ENCODE data around the gene CMPK1. TPM values are rescaled to one million over a fixed set of nuclear protein-coding genes. Genes with fewer than 3 reads are reported as not detected.

Gene CMPK1
- total and polyA plus RNA-seq, 2 of the 8 experiments (the other 6 are each of a cell fraction or from before 2014, with no cell fraction given), result 6.0 to 36.9 TPM

- no peak for TF ChIP-seq EP300 (IDR thresholded peaks at IDR 0.05; ENCODE audit: borderline replicate concordance in 1 of 2, low read depth in 2 of 2, low read length in 2 of 2)
- no peak for TF ChIP-seq BRCA1 (IDR thresholded peaks at IDR 0.05; ENCODE audit: low read depth, low read length)
- no peak for TF ChIP-seq ZNF274 (IDR thresholded peaks at IDR 0.05; ENCODE audit: borderline replicate concordance, extremely low read depth, low read length)
- no peak for TF ChIP-seq CHD2 (IDR thresholded peaks at IDR 0.05; ENCODE audit: low read length)
These were observed 10.0 kb upstream of the CMPK1 start (continued) for GRCh38 chr1:47323599-47324031.
